Middle frontal gyrus (tissue), 1 donor: ENCODE data around the gene DIPK1B.

Experiments used
- DNase-seq: peaks from one replicate; pipeline ENCODE4 v3.0.0-alpha.2; 2015; ENCODE audit warnings: low spot score; ENCODE audit errors: extremely low spot score

DIPK1B gene

GRCh38 chr9:136686794-136687711, 25.3 kb upstream of the DIPK1B start, which contains the start of gene AGPAT2:
TSS of gene AGPAT2 (minus strand) at chr9:136687457. CDS start at chr9:136687357, 100 bp downstream.
- DNase-seq = no peak

DNA sequence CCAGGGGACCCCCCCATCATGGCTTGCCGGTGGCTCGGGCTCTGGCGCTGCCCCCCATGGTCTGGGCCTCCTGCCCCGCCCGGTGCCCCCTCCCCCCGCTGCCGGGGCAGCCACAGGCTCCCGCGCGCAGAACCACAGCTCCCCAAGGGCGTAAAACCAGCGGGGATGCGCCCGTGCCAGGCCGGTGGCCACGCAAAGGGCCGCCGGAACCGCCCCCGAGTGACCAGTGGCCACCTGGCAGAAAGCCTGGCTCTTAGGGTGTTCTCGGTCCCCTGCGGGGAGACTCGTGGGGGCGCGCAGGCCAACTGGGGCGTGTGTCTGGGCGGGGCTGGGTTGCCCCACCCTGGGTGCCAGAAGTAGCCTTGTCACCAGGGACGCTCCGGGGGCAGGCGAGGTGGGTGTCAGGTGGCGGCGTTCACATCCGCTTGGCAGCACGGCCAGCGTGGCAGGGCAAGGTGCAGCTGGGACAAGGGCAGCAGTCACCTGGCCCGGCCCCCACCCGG, 24.6 kb upstream of the DIPK1B start:
- DNase-seq = no peak

GRCh38 chr9:136688274-136689107, 23.9 kb upstream of the DIPK1B start:
- DNase-seq = no peak

- no peak for DNase-seq
Measured at GRCh38 chr9:136689108-136689460, 23.3 kb upstream of the DIPK1B start.

GRCh38 chr9:136690104-136690805, 22.1 kb upstream of the DIPK1B start:
- DNase-seq = no peak

- no peak for DNase-seq
Measured at GRCh38 chr9:136690806-136691261, 21.5 kb upstream of the DIPK1B start.

GRCh38 chr9:136691316-136692184, 20.8 kb upstream of the DIPK1B start:
- no peak for DNase-seq

DNA sequence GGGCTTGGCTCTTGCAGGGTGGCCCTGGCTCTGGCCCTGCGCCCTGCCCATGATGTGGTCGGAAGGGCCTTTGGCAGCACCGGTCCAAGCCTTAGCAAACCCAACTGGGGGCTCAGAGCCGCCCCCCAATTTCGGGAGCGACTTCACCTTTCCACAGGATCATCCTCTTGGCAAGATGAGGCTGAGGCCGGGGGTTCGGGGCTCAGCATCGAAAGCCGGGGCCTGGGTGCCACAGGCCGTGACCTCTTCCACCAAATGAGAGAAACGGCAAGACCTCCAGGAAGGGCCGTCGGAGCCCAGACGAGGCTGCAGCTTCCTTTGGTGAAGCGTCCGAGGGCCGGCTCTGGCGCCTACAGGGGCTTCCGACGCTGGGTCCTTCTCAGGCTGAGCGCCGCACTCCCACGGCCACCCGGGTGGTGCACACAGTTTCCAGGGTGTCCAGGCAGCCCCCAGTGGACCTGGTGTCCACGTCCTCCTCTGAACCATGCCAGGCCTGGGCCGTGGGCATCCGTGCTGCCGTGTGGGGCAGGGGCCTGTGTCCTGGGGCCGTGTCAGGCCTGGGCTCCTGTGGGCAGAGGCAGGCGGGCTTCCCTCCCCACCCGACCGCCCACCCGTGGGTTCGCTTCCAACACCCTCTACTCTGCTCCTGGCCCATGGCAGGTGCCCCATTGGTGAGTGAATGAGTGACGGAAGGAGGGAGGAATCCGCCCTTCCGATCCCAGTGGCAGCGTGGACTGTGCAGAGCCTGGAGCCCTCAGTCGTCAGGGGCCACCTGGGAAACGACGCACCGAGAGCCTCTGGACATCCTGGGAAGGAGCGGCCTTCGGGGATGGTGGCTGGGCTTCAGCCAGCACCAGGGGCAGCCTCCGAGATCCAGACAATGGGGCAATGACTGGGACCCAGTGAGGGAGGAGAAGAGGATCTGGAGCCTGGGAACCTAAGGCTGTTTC, 19.9 kb upstream of the DIPK1B start:
- no peak for DNase-seq

DNA sequence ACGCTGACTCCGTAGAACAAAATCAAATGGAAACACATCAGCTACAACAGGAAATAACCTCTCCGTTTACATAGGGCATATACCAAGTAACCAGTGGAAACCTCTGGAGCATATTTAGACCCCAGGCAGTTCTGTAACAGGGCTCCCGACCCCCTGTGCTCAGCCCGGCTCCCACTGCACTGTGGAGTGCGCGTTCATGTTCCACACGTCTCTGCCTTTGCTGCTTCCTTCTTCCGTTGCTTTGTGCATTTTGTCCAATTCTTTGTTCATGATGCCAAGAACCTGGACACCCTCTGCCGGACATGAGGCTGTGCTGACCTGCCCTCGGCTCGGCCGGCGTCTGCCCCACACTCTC, 19.3 kb upstream of the DIPK1B start:
- no peak for DNase-seq

GRCh38 chr9:136693490-136694162, 18.7 kb upstream of the DIPK1B start:
- DNase-seq = no peak

DNA sequence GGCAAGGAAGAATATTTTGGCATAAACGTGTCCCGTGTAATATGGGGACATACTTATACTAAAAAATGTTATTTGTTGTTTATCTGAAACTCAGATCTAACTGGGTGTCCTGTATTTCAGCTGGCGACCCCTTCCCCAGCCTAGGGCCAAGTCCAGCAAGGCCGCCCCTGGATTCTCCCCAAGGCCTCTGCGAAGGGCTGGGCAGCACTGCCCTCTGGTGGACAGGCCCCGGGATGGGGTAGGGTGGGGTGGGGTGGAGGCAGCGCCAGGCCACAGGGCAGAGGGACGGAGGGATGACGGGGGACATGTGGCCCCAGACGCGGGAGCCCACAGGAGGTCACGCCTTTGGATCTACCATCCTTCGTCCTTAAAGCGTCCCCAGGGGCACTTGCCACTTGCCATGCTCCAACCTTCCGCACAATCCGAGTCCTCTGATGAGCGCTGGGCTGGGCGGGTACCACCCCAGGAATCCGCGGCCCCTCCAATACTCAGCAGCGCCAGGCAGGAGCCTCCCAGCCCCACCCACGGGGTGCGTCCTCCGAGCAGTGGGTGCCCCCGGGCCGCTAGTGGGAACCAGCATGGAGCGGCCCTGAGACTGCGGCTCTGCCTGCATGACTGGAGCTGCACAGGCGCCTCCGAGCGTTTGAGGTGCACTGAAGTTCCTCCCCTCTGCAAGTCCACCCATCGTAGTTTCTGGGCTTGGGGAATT, 18.1 kb upstream of the DIPK1B start:
- no peak for DNase-seq

- DNase-seq = no peak
Measured at GRCh38 chr9:136694872-136695247, 17.5 kb upstream of the DIPK1B start.

GRCh38 chr9:136695435-136695895, 16.9 kb upstream of the DIPK1B start:
- DNase-seq = no peak

DNA sequence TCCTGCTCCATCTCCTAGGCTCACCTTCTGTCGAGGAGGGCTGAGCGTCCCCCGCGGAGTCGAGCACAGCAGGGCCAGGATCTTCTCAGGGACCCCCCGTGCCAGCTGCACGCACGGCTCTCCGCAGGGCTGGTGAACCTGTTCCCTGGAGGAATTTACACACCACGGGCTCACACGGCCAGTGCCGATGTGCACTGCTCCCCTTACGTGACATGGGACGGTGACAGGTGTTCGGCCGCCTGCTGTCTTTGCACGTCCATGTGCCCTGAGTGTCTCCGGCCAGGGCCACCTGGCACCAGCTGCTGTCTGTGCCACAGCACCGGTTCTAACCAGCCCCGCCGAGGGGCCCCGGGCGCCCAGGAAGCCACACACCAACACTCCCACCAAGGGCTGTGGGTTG, 16.4 kb upstream of the DIPK1B start:
- no peak for DNase-seq

DNA sequence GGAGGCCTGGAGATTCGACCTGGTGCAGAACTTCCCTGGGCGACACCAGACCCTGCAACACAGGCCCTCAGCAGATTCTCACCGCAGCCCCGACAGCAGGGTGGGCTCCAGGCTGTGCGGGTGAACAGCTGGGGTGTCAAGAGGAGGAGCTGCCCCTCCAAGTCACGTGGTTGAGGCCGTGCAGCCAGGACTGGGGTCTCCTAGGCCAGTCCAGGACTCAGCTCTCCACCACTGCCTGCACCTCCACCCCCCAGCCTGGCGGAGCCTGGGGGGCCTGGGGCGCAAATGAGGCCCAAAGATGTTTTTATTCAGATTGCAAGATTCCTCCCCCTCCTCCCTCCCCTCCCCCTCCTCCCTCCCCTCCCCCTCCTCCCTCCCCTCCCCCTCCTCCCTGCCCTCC, 15.9 kb upstream of the DIPK1B start:
- DNase-seq = no peak

- no peak for DNase-seq
Measured at GRCh38 chr9:136697146-136697820, 15.1 kb upstream of the DIPK1B start.

- no peak for DNase-seq
Measured at GRCh38 chr9:136697821-136698526, 14.4 kb upstream of the DIPK1B start.
